H1 (cell line): ENCODE data around the gene MMP28. TPM values are rescaled to one million over a fixed set of nuclear protein-coding genes. Genes with fewer than 3 reads are reported as not detected.

Experiments used
- CTCF ChIA-PET: fragments of 300-600 bp; sonication (Branson Sonifier 250); formaldehyde crosslinking; loops from one replicate; lab custom pipeline; 2021; ENCODE audit not compliant: partially characterized antibody; lab: Charles Lee
- POLR2A ChIA-PET: fragments of 300-600 bp; sonication (Branson Sonifier 250); formaldehyde crosslinking; loops from one replicate; lab custom pipeline; 2021; ENCODE audit warnings: inconsistent platforms; ENCODE audit not compliant: partially characterized antibody; lab: Charles Lee
- DNase-seq, 2 experiments: peaks; one replicate each; pipeline versions ENCODE4 v3.0.0 to v3.0.0-alpha.2; 2010 to 2022; ENCODE audit warnings: low spot score in 2 of 2, low read depth in 1 of 2, mixed read lengths in 1 of 2
- FAIRE-seq: peaks from 2 replicates; lab custom pipeline; 2011; peaks lifted over from hg19 to GRCh38; lab: Jason Lieb, UNC
- H2AFZ ChIP-seq: 2 replicates; pipeline ENCODE4 v1.8.1; 2012; ENCODE audit warnings: low read length, inconsistent platforms
- H2AK5ac ChIP-seq: 2 replicates; pipeline ENCODE4 v1.6.1; 2013; ENCODE audit warnings: low read depth, low read length
- H2BK120ac ChIP-seq: replicated peaks from 2 replicates; pipeline ENCODE3; 2013; ENCODE audit warnings: low read depth, low read length, inconsistent platforms
- H2BK12ac ChIP-seq: 2 replicates; pipeline ENCODE4 v1.6.1; 2013; ENCODE audit warnings: low read depth, low read length
- H2BK15ac ChIP-seq: 2 replicates; pipeline ENCODE4 v1.6.1; 2013; ENCODE audit warnings: low read length
- H2BK20ac ChIP-seq: 2 replicates; pipeline ENCODE4 v1.6.1; 2013; ENCODE audit warnings: low read length
- H2BK5ac ChIP-seq: 2 replicates; pipeline ENCODE4 v1.6.1; 2013; ENCODE audit warnings: low read depth, low read length
- H3K14ac ChIP-seq: 2 replicates; pipeline ENCODE4 v1.6.1; 2013; ENCODE audit warnings: inconsistent platforms; ENCODE audit not compliant: insufficient read length
- H3K18ac ChIP-seq: 2 replicates; pipeline ENCODE4 v1.6.1; 2013; ENCODE audit warnings: low read length; ENCODE audit errors: extremely low read depth
- H3K23ac ChIP-seq: 2 replicates; pipeline ENCODE4 v1.6.1; 2013; ENCODE audit warnings: inconsistent platforms; ENCODE audit not compliant: insufficient read length
- H3K23me2 ChIP-seq: 2 replicates; pipeline ENCODE4 v1.6.1; 2013; ENCODE audit warnings: low read depth, low read length
- H3K27ac ChIP-seq: 2 replicates; pipeline ENCODE4 v1.6.1; 2011; ENCODE audit warnings: low read depth, low read length, inconsistent platforms
- H3K27me3 ChIP-seq, 4 experiments: replicated peaks in 1 of 4; 1 replicate in 1 of 4; 2 replicates in 3 of 4; pipeline versions ENCODE4 v1.6.1 to v1.8.1; 2011 to 2013; ENCODE audit warnings: low read length in 3 of 4, mild to moderate bottlenecking in 3 of 4, inconsistent platforms in 2 of 4, mixed read lengths in 2 of 4, moderate library complexity in 1 of 4; ENCODE audit not compliant: control insufficient read depth in 3 of 4, insufficient read depth in 3 of 4; ENCODE audit errors: extremely low read depth in 1 of 4
- H3K36me3 ChIP-seq, 4 experiments: 2 replicates each; pipeline versions ENCODE4 v1.6.1 to v1.8.1; 2011 to 2013; ENCODE audit warnings: mild to moderate bottlenecking in 4 of 4, low read length in 3 of 4, moderate library complexity in 2 of 4, control low read depth in 1 of 4, inconsistent platforms in 1 of 4; ENCODE audit not compliant: insufficient read depth in 4 of 4, control insufficient read depth in 2 of 4
- H3K4ac ChIP-seq: replicated peaks from 2 replicates; pipeline ENCODE3; 2013; ENCODE audit warnings: low read length, low read depth, mixed read lengths, inconsistent platforms; ENCODE audit not compliant: insufficient read length
- H3K4me1 ChIP-seq, 4 experiments: replicated peaks in 1 of 4; 1 replicate in 1 of 4; 2 replicates in 3 of 4; pipeline versions ENCODE4 v1.6.1 to v1.8.1; 2011 to 2013; ENCODE audit warnings: low read length in 3 of 4, inconsistent platforms in 2 of 4, mixed read lengths in 1 of 4; ENCODE audit not compliant: insufficient read depth in 4 of 4, control insufficient read depth in 3 of 4
- H3K4me2 ChIP-seq, 2 experiments: 2 replicates each; pipeline versions ENCODE4 v1.6.1 to v1.8.1; 2011 to 2013; ENCODE audit warnings: low read depth in 2 of 2, low read length in 2 of 2, control low read depth in 1 of 2, inconsistent platforms in 1 of 2, mild to moderate bottlenecking in 1 of 2; ENCODE audit not compliant: insufficient read depth in 1 of 2
- H3K4me3 ChIP-seq, 4 experiments: fragments of 200-600, 300-600 bp in 1 of 4; sonication (generic), shearing (Covaris generic), sonication (Bioruptor Twin) in 1 of 4; 2 replicates each; pipeline versions ENCODE4 v1.5.1 to v1.8.1; 2011 to 2016; ENCODE audit warnings: low read length in 4 of 4, low read depth in 3 of 4, control low read depth in 2 of 4, inconsistent platforms in 2 of 4, mild to moderate bottlenecking in 2 of 4, mixed read lengths in 1 of 4, moderate library complexity in 1 of 4; ENCODE audit not compliant: insufficient read depth in 2 of 4; ENCODE audit errors: extremely low read depth in 1 of 4
- H3K56ac ChIP-seq: replicated peaks from 2 replicates; pipeline ENCODE3; 2013; ENCODE audit warnings: low read depth, mild to moderate bottlenecking, mixed read lengths, low read length, inconsistent platforms; ENCODE audit not compliant: insufficient read length
- H3K79me1 ChIP-seq: 2 replicates; pipeline ENCODE4 v1.6.1; 2013; ENCODE audit warnings: low read depth, low read length, control low read depth
- H3K79me2 ChIP-seq, 2 experiments: 2 replicates each; pipeline versions ENCODE4 v1.6.1 to v1.8.1; 2012 to 2013; ENCODE audit warnings: low read length in 2 of 2, mild to moderate bottlenecking in 2 of 2, inconsistent platforms in 1 of 2; ENCODE audit not compliant: insufficient read depth in 2 of 2, control insufficient read depth in 1 of 2
- H3K9ac ChIP-seq, 4 experiments: replicated peaks in 1 of 4; 1 replicate in 1 of 4; 2 replicates in 3 of 4; pipeline versions ENCODE4 v1.6.1 to v1.8.1; 2011 to 2013; ENCODE audit warnings: low read depth in 3 of 4, low read length in 3 of 4, control low read depth in 2 of 4, mild to moderate bottlenecking in 2 of 4, moderate library complexity in 2 of 4, inconsistent platforms in 1 of 4; ENCODE audit errors: extremely low read depth in 1 of 4
- H3K9me3 ChIP-seq, 2 experiments: 2 replicates each; pipeline versions ENCODE4 v1.6.1 to v1.8.1; 2012 to 2013; ENCODE audit warnings: mild to moderate bottlenecking in 2 of 2, moderate library complexity in 2 of 2, control low read depth in 1 of 2, inconsistent platforms in 1 of 2, low read depth in 1 of 2, low read length in 1 of 2, mixed read lengths in 1 of 2; ENCODE audit not compliant: insufficient read depth in 2 of 2
- H4K20me1 ChIP-seq, 2 experiments: replicated peaks in 1 of 2; 2 replicates each; pipeline versions ENCODE3 to v1.8.1; 2011 to 2013; ENCODE audit warnings: inconsistent platforms in 2 of 2, low read length in 2 of 2, mild to moderate bottlenecking in 1 of 2; ENCODE audit not compliant: insufficient read depth in 2 of 2, control insufficient read depth in 1 of 2
- H4K5ac ChIP-seq: 2 replicates; pipeline ENCODE4 v1.6.1; 2013; ENCODE audit warnings: low read length, low read depth, mixed read lengths, inconsistent platforms; ENCODE audit not compliant: insufficient read length
- H4K8ac ChIP-seq: 2 replicates; pipeline ENCODE4 v1.8.0; 2013; ENCODE audit warnings: mild to moderate bottlenecking, moderate library complexity, low read length, inconsistent platforms; ENCODE audit not compliant: insufficient read depth; ENCODE audit errors: extremely low read depth
- H4K91ac ChIP-seq: replicated peaks from 2 replicates; pipeline ENCODE3; 2013; ENCODE audit warnings: low read length, mixed read lengths, inconsistent platforms; ENCODE audit not compliant: insufficient read length
- ASH2L ChIP-seq: fragments of 200-600, 300-600 bp; sonication (generic); IDR thresholded peaks from one replicate; pipeline ENCODE4 v1.7.1; 2017; ENCODE audit warnings: low read length
- CEBPB ChIP-seq: IDR thresholded peaks from 2 replicates; pipeline ENCODE4 v1.6.1; 2012; ENCODE audit warnings: low read depth, low read length
- CREB1 ChIP-seq: IDR thresholded peaks from 2 replicates; pipeline ENCODE4 v1.6.1; 2012; ENCODE audit warnings: inconsistent platforms
- EP300 ChIP-seq, 2 experiments: IDR thresholded peaks; 1 replicate in 1 of 2; 2 replicates in 1 of 2; pipeline ENCODE4 v1.6.1; 2011 to 2012; ENCODE audit warnings: low read depth in 2 of 2, low read length in 2 of 2, mild to moderate bottlenecking in 2 of 2, borderline replicate concordance in 1 of 2, inconsistent platforms in 1 of 2, moderate library complexity in 1 of 2
- KDM1A ChIP-seq: fragments of 200-600, 300-600 bp; sonication (generic); IDR thresholded peaks from 2 replicates; pipeline ENCODE4 v1.7.1; 2016; ENCODE audit warnings: mild to moderate bottlenecking, low read length, borderline replicate concordance
- MAFK ChIP-seq: IDR thresholded peaks from 2 replicates; pipeline ENCODE4 v1.6.1; 2012; ENCODE audit warnings: low read depth, mild to moderate bottlenecking, improper control_type of control experiment, low read length
- RFX5 ChIP-seq: IDR thresholded peaks from 2 replicates; pipeline ENCODE4 v1.6.1; 2011; ENCODE audit warnings: low read depth, low read length, improper control_type of control experiment, borderline replicate concordance
- SIX5 ChIP-seq: IDR thresholded peaks from 2 replicates; pipeline ENCODE4 v1.6.1; 2011; ENCODE audit warnings: mild to moderate bottlenecking, low read depth, low read length
- TAF1 ChIP-seq: IDR thresholded peaks from 2 replicates; pipeline ENCODE4 v1.6.1; 2011; ENCODE audit warnings: mild to moderate bottlenecking, low read depth, low read length
- YY1 ChIP-seq: IDR thresholded peaks from 2 replicates; pipeline ENCODE4 v1.6.1; 2011; ENCODE audit warnings: low read depth, mild to moderate bottlenecking, low read length
- WGBS, 2 experiments: shearing (Covaris generic) in 1 of 2; methylation state at CpG; one replicate each; pipeline versions ENCODE4 v1.1.6 to v1.1.7; 2013 to 2015; ENCODE audit warnings: low lambda C conversion rate in 2 of 2, mixed read lengths in 2 of 2, inconsistent platforms in 1 of 2, low coverage in 1 of 2, missing lambda C conversion rate in 1 of 2; ENCODE audit not compliant: insufficient replicate concordance in 2 of 2, insufficient coverage in 1 of 2, insufficient read length in 1 of 2; ENCODE audit errors: extremely low coverage in 1 of 2, missing lambda C conversion rate in 1 of 2; 5-methylcytosine and 5-hydroxymethylcytosine counted together
- polyA plus RNA-seq, 7 experiments: library from polyadenylated mRNA; depleted of rRNA in 3 of 7; stranded (reverse) in 5 of 7; unstranded in 2 of 7; fragments of >200 nt in 5 of 7; fragments of 200-250 nt in 2 of 7; gene quantifications; 1 replicate in 5 of 7; 2 replicates in 1 of 7; 4 replicates in 1 of 7; pipeline versions ENCODE4 v1.2.1 to v1.2.3, GENCODE V29; 2011 to 2013; ENCODE audit warnings: missing spikeins in 2 of 7, mixed read lengths in 2 of 7
- total RNA-seq: library from RNA; stranded (reverse); fragmentation: NEBNext Ultra II Directional; extraction: Animal tissue kit (Norgen Biotek cat#: 25700); gene quantifications from 2 replicates; pipeline ENCODE4 v1.2.1, GENCODE V29; 2021

MMP28 gene
- total and polyA plus RNA-seq, 2 of the 8 experiments (the other 6 are each of a cell fraction or from before 2014, with no cell fraction given): not detected

DNA sequence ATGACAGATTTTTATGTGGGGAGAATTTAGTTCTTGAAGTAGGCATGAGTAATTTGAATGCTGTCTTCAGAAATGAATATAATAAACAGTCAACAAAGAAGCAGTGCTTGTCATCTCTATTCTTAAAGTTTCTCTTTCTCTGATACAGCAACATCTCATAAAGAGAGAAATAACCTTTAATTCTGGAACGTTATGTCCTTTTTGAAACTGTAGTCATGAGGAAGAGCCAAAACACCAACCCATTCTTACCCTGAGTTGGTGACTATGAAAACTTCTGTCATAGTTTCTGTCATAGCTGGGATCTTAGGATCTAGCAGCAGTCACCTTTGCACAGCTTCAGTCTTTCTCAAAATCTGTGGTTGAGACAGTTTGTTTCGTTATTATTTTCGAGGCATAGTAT, 79.3 kb downstream of the MMP28 start:
- WGBS, 2 experiments: 93% methylated on average over 3 of the region's 3 CpGs; no CpG with 5 or more reads in 1 of the 2 experiments
- CTCF ChIA-PET: interaction anchor here (0.6 to 3.8 kb wide), 3 partner anchors 11 to 1917 kb away, joined by 3 to 15 read pairs (median 3); no protein-coding TSS in a partner anchor
- POLR2A ChIA-PET: no interaction called here

More for the DNA sequence above, 79.3 kb downstream of the MMP28 start:
- Histone ChIP-seq H3K18ac (no peak overlapping the region), H3K9ac (no peak overlapping the region), H3K36me3 (peaks cover 0 to 22% (median 12%) of the 10 kb centered on the region in 4 experiments; a peak in 6 of 8 replicates), H3K56ac (no peak overlapping the region), H3K9me3 (no peaks in the 10 kb centered on the region), H2BK12ac (no peak overlapping the region), H4K8ac (no peak overlapping the region), H3K79me1 (no peaks in the 10 kb centered on the region), H3K14ac (no peak overlapping the region), H4K5ac (no peak overlapping the region), H3K4me3 (no peak overlapping the region), H3K79me2 (no peaks in the 10 kb centered on the region), H2AK5ac (no peak overlapping the region), H3K4me1 (no peaks in the 10 kb centered on the region), H3K27ac (no peak overlapping the region), H2AFZ (no peak overlapping the region), H2BK5ac (no peak overlapping the region), H4K91ac (no peak overlapping the region), H3K4me2 (no peak overlapping the region), H2BK120ac (no peak overlapping the region), H2BK20ac (no peak overlapping the region), H3K23me2 (no peaks in the 10 kb centered on the region), H3K4ac (no peak overlapping the region), H3K23ac (no peak overlapping the region), H4K20me1 (peaks cover 0 to 8% of the 10 kb centered on the region in 2 experiments), H3K27me3 (peaks cover 0 to 1% (median 0%) of the 10 kb centered on the region in 4 experiments; a peak in 1 of 7 replicates), H2BK15ac (no peak overlapping the region)
- no peak for DNase-seq
- FAIRE-seq: no peak
- TF ChIP-seq MAFK: no peak
- TF ChIP-seq KDM1A: no peak
- TF ChIP-seq SIX5: no peak
- no peak for TF ChIP-seq CREB1
- TF ChIP-seq RFX5: no peak
- no peak for TF ChIP-seq TAF1
- TF ChIP-seq YY1: no peak
- no peak for TF ChIP-seq EP300 (IDR thresholded peaks at IDR 0.05; ENCODE audit: borderline replicate concordance in 1 of 2, low read depth in 2 of 2, low read length in 2 of 2)
- no peak for TF ChIP-seq ASH2L
- TF ChIP-seq CEBPB: no peak
